Neural cell (in vitro differentiated cells): ENCODE data around the gene SLC25A45. TPM values are rescaled to one million over a fixed set of nuclear protein-coding genes. Genes with fewer than 3 reads are reported as not detected.

Experiments
- H2AFZ ChIP-seq: fragments of 200-600, 300-800 bp; sonication (generic), shearing (Covaris generic); 2 replicates; pipeline ENCODE4 v1.6.0; 2014; ENCODE audit warnings: low read depth, mild to moderate bottlenecking, antibody characterized with exemption, low read length, moderate library complexity
- H3F3A ChIP-seq: fragments of 200-600 bp; shearing (Covaris generic); 2 replicates; pipeline ENCODE4 v1.6.1; 2016; ENCODE audit warnings: mild to moderate bottlenecking, moderate library complexity, mixed read lengths, antibody characterized with exemption, low read length; ENCODE audit not compliant: insufficient read depth, poor library complexity, severe bottlenecking
- H3K27ac ChIP-seq: fragments of 200-600, 300-800 bp; sonication (generic), shearing (Covaris generic); 2 replicates; pipeline ENCODE4 v1.5.1; 2014; ENCODE audit warnings: mild to moderate bottlenecking, low read length, moderate library complexity
- H3K27me3 ChIP-seq: fragments of 300-800, 200-600 bp; sonication (generic), shearing (Covaris generic); 2 replicates; pipeline ENCODE4 v1.6.0; 2014; ENCODE audit warnings: mild to moderate bottlenecking, low read depth, low read length, moderate library complexity; ENCODE audit not compliant: insufficient read depth
- H3K36me3 ChIP-seq: fragments of 300-800, 200-600 bp; sonication (generic), shearing (Covaris generic); 2 replicates; pipeline ENCODE4 v1.5.1; 2014; ENCODE audit warnings: mild to moderate bottlenecking, antibody characterized with exemption, low read length, moderate library complexity; ENCODE audit not compliant: insufficient read depth
- H3K4me2 ChIP-seq: fragments of 300-800, 200-600 bp; sonication (generic), shearing (Covaris generic); 2 replicates; pipeline ENCODE4 v1.6.0; 2014; ENCODE audit warnings: mild to moderate bottlenecking, low read length
- H3K4me3 ChIP-seq: fragments of 300-800, 200-600 bp; sonication (generic), shearing (Covaris generic); 2 replicates; pipeline ENCODE4 v1.5.1; 2014; ENCODE audit warnings: mild to moderate bottlenecking, low read length, moderate library complexity
- H3K79me2 ChIP-seq: fragments of 200-600 bp; shearing (Covaris generic); replicated peaks from 2 replicates; pipeline ENCODE4 v1.6.0; 2014; ENCODE audit warnings: mild to moderate bottlenecking, low read length, moderate library complexity; ENCODE audit not compliant: insufficient read depth
- H3K9ac ChIP-seq: fragments of 300-800, 200-600 bp; sonication (generic), shearing (Covaris generic); 2 replicates; pipeline ENCODE4 v1.6.1; 2016; ENCODE audit warnings: mild to moderate bottlenecking, low read length, mixed read lengths
- H3K9me2 ChIP-seq: fragments of 200-600 bp; shearing (Covaris generic); 2 replicates; pipeline ENCODE4 v1.6.1; 2016; ENCODE audit warnings: mild to moderate bottlenecking, low read length, mixed read lengths; ENCODE audit not compliant: insufficient read depth
- H3K9me3 ChIP-seq: fragments of 200-600, 300-800 bp; sonication (generic), shearing (Covaris generic); 2 replicates; pipeline ENCODE4 v1.6.1; 2016; ENCODE audit warnings: mild to moderate bottlenecking, mixed run types, low read length, moderate library complexity, mixed read lengths
- H4K20me1 ChIP-seq: fragments of 200-600 bp; shearing (Covaris generic); 2 replicates; pipeline ENCODE4 v1.6.1; 2016; ENCODE audit warnings: mild to moderate bottlenecking, mixed run types; ENCODE audit not compliant: insufficient read depth
- EP300 ChIP-seq: fragments of 450-650 bp; conservative IDR thresholded peaks from 2 replicates; pipeline ENCODE4 v1.6.1; 2014; ENCODE audit warnings: antibody characterized with exemption, mild to moderate bottlenecking, moderate library complexity; ENCODE audit not compliant: poor library complexity, severe bottlenecking
- EZH2 ChIP-seq: fragments of 200-600, 300-800 bp; shearing (Covaris generic), sonication (generic); IDR thresholded peaks from 2 replicates; pipeline ENCODE4 v1.6.1; 2014; ENCODE audit warnings: antibody characterized with exemption, low read length, borderline replicate concordance, mild to moderate bottlenecking; ENCODE audit not compliant: insufficient read depth, poor library complexity, severe bottlenecking
- MXI1 ChIP-seq: fragments of 450-650 bp; conservative IDR thresholded peaks from 2 replicates; pipeline ENCODE4 v1.6.1; 2014; ENCODE audit warnings: antibody characterized with exemption, mild to moderate bottlenecking; ENCODE audit not compliant: poor library complexity, severe bottlenecking
- POLR2AphosphoS5 ChIP-seq: IDR thresholded peaks from 2 replicates; pipeline ENCODE4 v1.6.1; 2012
- RAD21 ChIP-seq: fragments of 450-650 bp; conservative IDR thresholded peaks from 2 replicates; pipeline ENCODE4 v1.6.1; 2014; ENCODE audit warnings: antibody characterized with exemption, mild to moderate bottlenecking, moderate library complexity
- SMC3 ChIP-seq: fragments of 450-650 bp; conservative IDR thresholded peaks from 2 replicates; pipeline ENCODE4 v1.6.1; 2014; ENCODE audit warnings: antibody characterized with exemption, mild to moderate bottlenecking, moderate library complexity; ENCODE audit not compliant: poor library complexity
- TAF1 ChIP-seq: IDR thresholded peaks from 2 replicates; pipeline ENCODE4 v1.6.1; 2012; ENCODE audit warnings: low read depth
- polyA plus RNA-seq: library from polyadenylated mRNA; depleted of rRNA; stranded (reverse); fragments of >200 nt; gene quantifications from 2 replicates; pipeline ENCODE4 v1.2.3, GENCODE V29; 2014
- TF ChIP-seq, protein P1 (sequence below): fragments of 450-650 bp; IDR thresholded peaks from 2 replicates; pipeline ENCODE4 v1.5.1; 2014; ENCODE audit warnings: antibody characterized with exemption, mild to moderate bottlenecking, moderate library complexity; ENCODE audit not compliant: poor library complexity, severe bottlenecking
- TF ChIP-seq, protein P2 (sequence below): IDR thresholded peaks from 2 replicates; pipeline ENCODE4 v1.6.1; 2012; ENCODE audit warnings: borderline replicate concordance

The SLC25A45 gene
- polyA plus RNA-seq, 1 donor from 2014 or later = not detected

DNA sequence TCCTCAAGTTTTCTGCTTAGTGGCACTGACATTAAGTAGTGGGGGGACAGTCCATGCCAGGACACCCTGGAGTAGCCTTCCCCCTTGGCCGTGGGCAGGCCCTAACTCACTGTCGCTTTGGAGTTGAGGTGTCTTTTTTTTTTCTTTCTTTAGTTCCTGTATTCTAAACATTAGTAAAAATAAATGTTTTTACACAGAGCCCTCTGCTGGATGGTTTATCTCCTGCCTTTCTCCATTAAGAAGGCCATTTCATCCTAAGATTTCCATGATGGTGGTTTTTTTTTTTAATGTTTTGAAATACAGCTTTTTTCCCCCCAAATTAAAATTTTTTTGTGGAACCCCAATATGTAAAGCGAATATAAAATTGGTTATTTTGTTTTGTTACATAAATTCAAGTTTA is 29.7 kb downstream of the SLC25A45 start:
- no peaks in the 10 kb centered on the region for H3K9me2 ChIP-seq
- H3K9me3 ChIP-seq = no peaks in the 10 kb centered on the region
- no peaks in the 10 kb centered on the region for H4K20me1 ChIP-seq
- H3K4me2 ChIP-seq = no peak overlapping the region
- TF ChIP-seq, protein P1, sequence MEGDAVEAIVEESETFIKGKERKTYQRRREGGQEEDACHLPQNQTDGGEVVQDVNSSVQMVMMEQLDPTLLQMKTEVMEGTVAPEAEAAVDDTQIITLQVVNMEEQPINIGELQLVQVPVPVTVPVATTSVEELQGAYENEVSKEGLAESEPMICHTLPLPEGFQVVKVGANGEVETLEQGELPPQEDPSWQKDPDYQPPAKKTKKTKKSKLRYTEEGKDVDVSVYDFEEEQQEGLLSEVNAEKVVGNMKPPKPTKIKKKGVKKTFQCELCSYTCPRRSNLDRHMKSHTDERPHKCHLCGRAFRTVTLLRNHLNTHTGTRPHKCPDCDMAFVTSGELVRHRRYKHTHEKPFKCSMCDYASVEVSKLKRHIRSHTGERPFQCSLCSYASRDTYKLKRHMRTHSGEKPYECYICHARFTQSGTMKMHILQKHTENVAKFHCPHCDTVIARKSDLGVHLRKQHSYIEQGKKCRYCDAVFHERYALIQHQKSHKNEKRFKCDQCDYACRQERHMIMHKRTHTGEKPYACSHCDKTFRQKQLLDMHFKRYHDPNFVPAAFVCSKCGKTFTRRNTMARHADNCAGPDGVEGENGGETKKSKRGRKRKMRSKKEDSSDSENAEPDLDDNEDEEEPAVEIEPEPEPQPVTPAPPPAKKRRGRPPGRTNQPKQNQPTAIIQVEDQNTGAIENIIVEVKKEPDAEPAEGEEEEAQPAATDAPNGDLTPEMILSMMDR = peak; percentile 52
- TF ChIP-seq EP300 (no peak), SMC3 (peak; percentile 44)
- H3F3A ChIP-seq = peaks cover 6% of the 10 kb centered on the region
- no peak overlapping the region for H3K27ac ChIP-seq
- no peak overlapping the region for H3K4me3 ChIP-seq
- peaks cover 29% of the 10 kb centered on the region for H3K79me2 ChIP-seq
- H3K9ac ChIP-seq = no peak overlapping the region
- H3K36me3 ChIP-seq = peaks cover 6% of the 10 kb centered on the region
- H3K27me3 ChIP-seq = no peaks in the 10 kb centered on the region
- no peak overlapping the region for H2AFZ ChIP-seq

DNA sequence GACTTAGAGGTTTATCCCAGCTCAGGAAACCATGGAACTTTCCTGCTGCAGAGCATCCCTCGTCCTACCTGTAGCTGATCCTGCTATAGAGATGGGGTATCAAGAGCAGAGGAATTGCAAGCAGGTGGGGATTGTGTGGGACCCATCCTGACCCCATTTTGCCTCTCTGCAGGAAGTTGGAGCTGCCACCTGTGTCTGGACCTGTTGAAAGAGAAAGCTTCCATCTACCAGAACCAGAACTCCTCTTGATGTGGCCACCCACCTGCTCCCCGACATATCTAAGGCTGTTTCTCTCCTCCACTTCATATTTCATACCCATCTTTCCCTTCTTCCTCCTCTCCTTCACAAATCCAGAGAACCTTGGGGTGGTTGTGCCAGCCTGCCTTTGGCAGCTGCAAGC is 30.9 kb downstream of the SLC25A45 start:
- H3K36me3 ChIP-seq = peaks cover 6% of the 10 kb centered on the region
- H3K9me2 ChIP-seq = no peaks in the 10 kb centered on the region
- H3K9ac ChIP-seq = no peak overlapping the region
- no peak overlapping the region for H3K4me2 ChIP-seq
- no peaks in the 10 kb centered on the region for H3K27me3 ChIP-seq
- no peak overlapping the region for H3K27ac ChIP-seq
- H3K9me3 ChIP-seq = no peaks in the 10 kb centered on the region
- peaks cover 6% of the 10 kb centered on the region for H3F3A ChIP-seq
- no peak overlapping the region for H2AFZ ChIP-seq
- peaks cover 18% of the 10 kb centered on the region for H3K79me2 ChIP-seq
- no peak overlapping the region for H3K4me3 ChIP-seq
- TF ChIP-seq EP300 (no peak), RAD21 (no peak), POLR2AphosphoS5 (no peak), MXI1 (no peak), SMC3 (no peak), EZH2 (no peak), TAF1 (no peak)
- TF ChIP-seq, protein P2, sequence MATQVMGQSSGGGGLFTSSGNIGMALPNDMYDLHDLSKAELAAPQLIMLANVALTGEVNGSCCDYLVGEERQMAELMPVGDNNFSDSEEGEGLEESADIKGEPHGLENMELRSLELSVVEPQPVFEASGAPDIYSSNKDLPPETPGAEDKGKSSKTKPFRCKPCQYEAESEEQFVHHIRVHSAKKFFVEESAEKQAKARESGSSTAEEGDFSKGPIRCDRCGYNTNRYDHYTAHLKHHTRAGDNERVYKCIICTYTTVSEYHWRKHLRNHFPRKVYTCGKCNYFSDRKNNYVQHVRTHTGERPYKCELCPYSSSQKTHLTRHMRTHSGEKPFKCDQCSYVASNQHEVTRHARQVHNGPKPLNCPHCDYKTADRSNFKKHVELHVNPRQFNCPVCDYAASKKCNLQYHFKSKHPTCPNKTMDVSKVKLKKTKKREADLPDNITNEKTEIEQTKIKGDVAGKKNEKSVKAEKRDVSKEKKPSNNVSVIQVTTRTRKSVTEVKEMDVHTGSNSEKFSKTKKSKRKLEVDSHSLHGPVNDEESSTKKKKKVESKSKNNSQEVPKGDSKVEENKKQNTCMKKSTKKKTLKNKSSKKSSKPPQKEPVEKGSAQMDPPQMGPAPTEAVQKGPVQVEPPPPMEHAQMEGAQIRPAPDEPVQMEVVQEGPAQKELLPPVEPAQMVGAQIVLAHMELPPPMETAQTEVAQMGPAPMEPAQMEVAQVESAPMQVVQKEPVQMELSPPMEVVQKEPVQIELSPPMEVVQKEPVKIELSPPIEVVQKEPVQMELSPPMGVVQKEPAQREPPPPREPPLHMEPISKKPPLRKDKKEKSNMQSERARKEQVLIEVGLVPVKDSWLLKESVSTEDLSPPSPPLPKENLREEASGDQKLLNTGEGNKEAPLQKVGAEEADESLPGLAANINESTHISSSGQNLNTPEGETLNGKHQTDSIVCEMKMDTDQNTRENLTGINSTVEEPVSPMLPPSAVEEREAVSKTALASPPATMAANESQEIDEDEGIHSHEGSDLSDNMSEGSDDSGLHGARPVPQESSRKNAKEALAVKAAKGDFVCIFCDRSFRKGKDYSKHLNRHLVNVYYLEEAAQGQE = no peak
- TF ChIP-seq, protein P1 = no peak
- H4K20me1 ChIP-seq = no peaks in the 10 kb centered on the region
